CD4-positive, alpha-beta T cell treated with Interleukin-4 for 1 hour (primary cell): ENCODE data around the gene IGLL1.
A peak's percentile ranks its signal among the peaks of the same experiment; 100 is the strongest.
"Not testable (repeated sequence)": the region's sequence is repeated elsewhere in the genome, so short reads cannot be mapped to it uniquely, and the experiment has no call there.

Source experiments
- DNase-seq, 2 donors: peaks; one replicate each; pipeline ENCODE4 v3.0.0-alpha.2; 2020 to 2022

The IGLL1 gene

GRCh38 chr22:23562186-23562585 lies 17.9 kb downstream of the IGLL1 start:
- no peak for DNase-seq

- not testable (repeated sequence) for DNase-seq
Measured at GRCh38 chr22:23561025-23561510, 19.0 kb downstream of the IGLL1 start.

GRCh38 chr22:23560215-23560614 lies 19.9 kb downstream of the IGLL1 start:
- not testable (repeated sequence) for DNase-seq

GRCh38 chr22:23557467-23557866 lies 22.6 kb downstream of the IGLL1 start:
- no peak for DNase-seq

- DNase-seq = no peak
Measured at GRCh38 chr22:23557036-23557435, 23.1 kb downstream of the IGLL1 start.

DNA sequence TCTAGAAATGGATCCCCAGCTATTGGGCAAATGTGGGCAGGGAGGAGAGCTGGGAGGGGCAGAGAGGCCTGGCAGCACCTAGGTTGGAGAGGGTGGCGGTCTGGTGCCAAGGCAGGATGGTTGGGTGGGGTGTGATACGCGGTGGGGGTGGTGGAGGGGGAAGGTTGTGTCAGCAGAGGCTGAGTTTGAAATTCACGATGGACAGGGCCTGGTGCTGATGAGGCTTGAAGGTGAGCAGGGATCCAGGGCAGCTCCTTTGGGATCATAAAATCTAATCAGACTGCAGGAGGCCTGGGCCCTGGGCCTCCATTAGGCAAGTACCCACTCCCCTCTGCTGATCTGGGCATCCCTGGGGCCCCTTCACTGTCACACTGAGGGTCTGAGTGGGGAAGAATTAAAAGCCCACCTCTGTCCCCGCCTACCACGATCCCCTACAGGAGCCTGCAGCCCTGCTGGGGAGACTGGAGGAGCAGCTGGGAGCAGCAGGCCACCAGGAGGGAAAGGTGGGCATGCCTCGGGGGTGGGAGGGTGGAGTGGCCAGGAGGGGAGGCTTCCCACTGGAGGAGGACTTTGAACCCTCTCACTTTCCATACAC lies 24.0 kb downstream of the IGLL1 start:
- no peak for DNase-seq

DNA sequence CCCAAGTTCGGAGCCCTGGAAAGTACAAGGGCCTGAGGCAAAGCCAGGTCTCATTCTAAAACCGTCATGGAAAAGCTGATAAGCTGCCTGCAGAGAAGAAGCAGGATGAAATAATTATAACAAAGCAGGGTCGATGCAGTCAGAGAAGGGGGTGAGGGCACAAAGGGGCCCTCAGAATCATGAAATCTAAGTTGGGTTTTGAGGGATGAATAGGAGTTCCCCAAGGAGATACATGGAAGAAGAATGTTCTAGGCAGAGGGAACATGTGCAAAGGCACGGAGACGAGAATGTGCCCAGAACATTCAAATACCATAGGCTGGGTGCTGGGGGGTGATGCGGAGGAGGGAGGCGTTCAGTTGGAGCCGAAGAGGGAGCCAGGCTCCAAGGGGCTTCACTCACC lies 25.0 kb downstream of the IGLL1 start:
- no peak for DNase-seq

- no peak for DNase-seq
Measured at GRCh38 chr22:23553924-23554870, 25.9 kb downstream of the IGLL1 start.

DNA sequence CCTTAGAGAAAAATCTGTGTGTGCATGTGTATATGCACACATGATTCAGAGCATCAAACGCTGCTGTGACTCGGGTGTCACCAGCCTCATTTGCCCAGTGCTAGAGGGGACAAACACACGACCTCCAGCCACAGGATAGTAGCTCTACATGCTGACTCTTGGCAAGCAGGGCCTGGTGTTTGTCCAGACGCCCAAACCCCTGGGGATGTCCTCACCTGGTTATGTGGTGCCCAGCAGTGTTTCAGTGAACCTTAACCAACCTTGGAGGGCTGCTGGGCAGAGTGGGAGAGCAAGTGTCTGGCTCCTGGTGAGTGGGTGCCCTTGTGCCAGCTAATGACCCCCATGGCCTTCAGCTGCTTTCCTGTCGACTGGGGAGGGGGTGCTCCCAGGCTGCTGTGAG lies 26.7 kb downstream of the IGLL1 start:
- DNase-seq = no peak

GRCh38 chr22:23552573-23552972 lies 27.5 kb downstream of the IGLL1 start:
- DNase-seq = no peak

DNA sequence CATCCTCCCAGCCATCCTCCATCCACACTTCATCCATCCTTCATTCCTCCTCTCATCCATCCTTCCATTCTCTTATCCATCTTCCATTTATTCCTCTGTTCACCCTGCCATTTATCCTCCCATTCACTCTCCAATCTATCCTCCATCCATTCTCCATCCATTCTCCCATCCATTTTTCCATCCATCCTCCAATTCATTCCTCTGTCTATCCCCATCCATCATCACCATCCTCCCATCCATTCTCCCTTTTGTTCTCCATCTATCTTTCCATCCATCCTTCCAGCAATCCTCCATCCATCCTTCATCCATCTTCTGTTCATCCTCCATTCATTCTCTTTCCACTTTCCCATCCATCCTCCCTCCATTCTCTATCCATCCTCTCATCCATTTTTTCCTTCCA lies 28.7 kb downstream of the IGLL1 start:
- DNase-seq = no peak

DNA sequence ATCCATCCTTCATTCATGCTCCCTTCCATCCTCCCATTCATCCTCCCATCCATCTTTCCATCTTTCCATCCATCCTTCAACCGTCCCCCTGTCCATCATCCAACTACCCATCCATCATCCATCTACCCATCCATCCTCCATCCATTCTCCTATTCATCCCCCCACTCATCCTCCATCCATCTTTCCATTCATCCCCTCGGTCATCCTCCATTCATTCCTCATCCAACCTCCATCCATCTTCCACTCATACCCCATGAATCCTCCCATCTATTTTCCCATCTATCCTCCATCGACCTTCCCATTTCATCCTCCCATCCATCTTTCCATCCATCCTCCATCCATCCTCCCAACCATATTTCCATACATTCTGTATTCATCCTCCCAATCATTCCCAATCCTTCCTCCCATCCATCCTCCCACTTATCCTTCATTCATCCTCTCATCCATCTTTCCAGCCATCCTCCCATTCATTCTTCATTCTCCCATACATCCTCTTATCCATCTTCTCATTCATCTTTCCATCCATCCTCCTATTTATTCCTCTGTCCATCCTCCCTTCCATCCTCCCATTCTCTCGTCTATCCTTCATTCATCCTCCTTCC lies 29.9 kb downstream of the IGLL1 start:
- DNase-seq = no peak

DNA sequence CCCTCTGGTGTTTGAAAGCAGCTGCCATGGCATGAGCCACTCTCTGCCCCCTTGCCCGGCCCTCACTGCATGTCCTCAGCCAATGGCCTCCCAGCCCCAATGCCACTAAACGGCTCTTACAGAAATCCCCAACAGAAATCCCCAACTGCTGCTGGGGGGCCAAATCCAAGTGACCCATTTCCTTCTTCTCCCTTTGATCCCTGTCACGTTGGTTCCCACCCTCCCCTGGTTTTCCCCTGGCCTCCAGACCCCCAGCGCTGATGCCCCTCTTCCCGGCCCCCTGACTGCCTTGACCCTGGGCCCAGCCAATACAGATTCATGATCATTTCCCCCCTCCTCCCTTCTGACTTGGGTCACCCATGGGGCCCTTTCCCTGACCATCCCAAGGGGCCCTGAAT lies 30.9 kb downstream of the IGLL1 start:
- no peak for DNase-seq

- no peak for DNase-seq
Measured at GRCh38 chr22:23548501-23549197, 31.4 kb downstream of the IGLL1 start.

GRCh38 chr22:23547818-23548500 lies 32.1 kb downstream of the IGLL1 start:
- no peak for DNase-seq

- DNase-seq = not testable (repeated sequence)
Measured at GRCh38 chr22:23547382-23547781, 32.7 kb downstream of the IGLL1 start.

GRCh38 chr22:23544852-23545251 lies 35.2 kb downstream of the IGLL1 start:
- DNase-seq = no peak

DNA sequence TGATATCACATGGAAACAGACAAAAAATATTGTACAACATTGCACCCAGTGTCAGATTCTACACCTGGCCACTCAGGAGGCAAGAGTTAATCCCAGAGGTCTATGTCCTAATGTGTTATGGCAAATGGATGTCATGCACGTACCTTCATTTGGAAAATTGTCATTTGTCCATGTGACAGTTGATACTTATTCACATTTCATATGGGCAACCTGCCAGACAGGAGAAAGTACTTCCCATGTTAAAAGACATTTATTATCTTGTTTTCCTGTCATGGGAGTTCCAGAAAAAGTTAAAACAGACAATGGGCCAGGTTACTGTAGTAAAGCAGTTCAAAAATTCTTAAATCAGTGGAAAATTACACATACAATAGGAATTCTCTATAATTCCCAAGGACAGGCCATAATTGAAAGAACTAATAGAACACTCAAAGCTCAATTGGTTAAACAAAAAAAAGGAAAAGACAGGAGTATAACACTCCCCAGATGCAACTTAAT lies 36.5 kb downstream of the IGLL1 start:
- DNase-seq = not testable (repeated sequence)

GRCh38 chr22:23542933-23543332 lies 37.2 kb downstream of the IGLL1 start:
- DNase-seq = no peak

DNA sequence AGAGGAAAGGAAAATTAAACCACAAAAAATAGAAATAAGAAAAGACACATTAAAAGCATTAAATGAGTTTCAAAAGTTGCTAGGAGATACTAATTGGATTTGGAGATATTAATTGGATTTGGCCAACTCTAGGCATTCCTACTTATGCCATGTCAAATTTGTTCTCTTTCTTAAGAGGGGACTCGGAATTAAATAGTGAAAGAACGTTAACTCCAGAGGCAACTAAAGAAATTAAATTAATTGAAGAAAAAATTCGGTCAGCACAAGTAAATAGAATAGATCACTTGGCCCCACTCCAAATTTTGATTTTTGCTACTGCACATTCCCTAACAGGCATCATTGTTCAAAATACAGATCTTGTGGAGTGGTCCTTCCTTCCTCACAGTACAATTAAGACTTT lies 37.7 kb downstream of the IGLL1 start:
- DNase-seq = not testable (repeated sequence)

DNA sequence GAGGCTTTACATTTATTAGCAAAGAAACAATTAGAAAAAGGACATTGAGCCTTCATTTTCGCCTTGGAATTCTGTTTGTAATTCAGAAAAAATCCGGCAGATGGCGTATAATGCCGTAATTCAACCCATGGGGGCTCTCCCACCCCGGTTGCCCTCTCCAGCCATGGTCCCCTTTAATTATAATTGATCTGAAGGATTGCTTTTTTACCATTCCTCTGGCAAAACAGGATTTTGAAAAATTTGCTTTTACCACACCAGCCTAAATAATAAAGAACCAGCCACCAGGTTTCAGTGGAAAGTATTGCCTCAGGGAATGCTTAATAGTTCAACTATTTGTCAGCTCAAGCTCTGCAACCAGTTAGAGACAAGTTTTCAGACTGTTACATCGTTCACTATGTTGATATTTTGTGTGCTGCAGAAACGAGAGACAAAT lies 38.2 kb downstream of the IGLL1 start:
- DNase-seq = peak in 1 of 2 donors; percentile 36

DNA sequence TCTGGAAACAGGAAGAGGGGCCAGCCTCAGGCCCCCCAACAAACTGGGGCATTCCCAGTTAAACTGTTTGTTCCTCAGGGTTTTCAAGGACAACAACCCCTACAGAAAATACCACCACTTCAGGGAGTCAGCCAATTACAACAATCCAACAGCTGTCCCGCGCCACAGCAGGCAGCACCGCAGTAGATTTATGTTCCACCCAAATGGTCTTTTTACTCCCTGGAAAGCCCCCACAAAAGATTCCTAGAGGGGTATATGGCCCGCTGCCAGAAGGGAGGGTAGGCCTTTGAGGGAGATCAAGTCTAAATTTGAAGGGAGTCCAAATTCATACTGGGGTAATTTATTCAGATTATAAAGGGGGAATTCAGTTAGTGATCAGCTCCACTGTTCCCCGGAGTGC lies 39.3 kb downstream of the IGLL1 start:
- DNase-seq = not testable (repeated sequence)
